ENCODE measurements around the gene PRKCA. TPM values are rescaled to one million over a fixed set of nuclear protein-coding genes. Genes with fewer than 3 reads are reported as not detected.
"Not testable (repeated sequence)": the region's sequence is repeated elsewhere in the genome, so short reads cannot be mapped to it uniquely, and the experiment has no call there.

PRKCA gene
- total RNA-seq, 2 experiments from 2014 or later, result 75.1 to 78.5 TPM

- POLR2A ChIA-PET, result interaction anchor here (1.0 to 1.4 kb wide), 2 partner anchors 17 to 71 kb away, joined by 4 read pairs; no protein-coding TSS in a partner anchor
Observed at GRCh38 chr17:66310528-66311148, 8.2 kb downstream of the PRKCA start.

GRCh38 chr17:66312912-66313311, 10.5 kb downstream of the PRKCA start:
- peak overlapping the region; percentile 83 for H3K27ac Mint-ChIP-seq

More at GRCh38 chr17:66310528-66311148, 8.2 kb downstream of the PRKCA start:
- Mint-ChIP-seq H3K4me3 (peak overlapping the region; percentile 13), H3K27ac (peak overlapping the region; percentile 88), H3K36me3 (peaks cover 50% of the 10 kb centered on the region), H3K4me1 (ENCODE audit: low read depth) (peaks cover 93% of the 10 kb centered on the region), H3K9me3 (no peaks in the 10 kb centered on the region), H3K27me3 (no peaks in the 10 kb centered on the region)
- CTCF ChIA-PET, result interaction anchor here (0.6 to 1.4 kb wide), 4 partner anchors 37 to 110 kb away, joined by 3 to 4 read pairs (median 3); no protein-coding TSS in a partner anchor
- peak; percentile 72 for DNase-seq
- intact Hi-C loops (cut with micrococcal nuclease), result loop anchor here (2.0 to 5.0 kb wide), 7 partner anchors 20 to 1333 kb away; no protein-coding TSS in a partner anchor

GRCh38 chr17:66313325-66313724, 10.9 kb downstream of the PRKCA start:
- Mint-ChIP-seq H3K4me3 (peak overlapping the region; percentile 30), H3K27me3 (no peaks in the 10 kb centered on the region), H3K27ac (peak overlapping the region; percentile 83), H3K36me3 (peaks cover 43% of the 10 kb centered on the region), H3K9me3 (no peaks in the 10 kb centered on the region), H3K4me1 (ENCODE audit: low read depth) (peaks cover 94% of the 10 kb centered on the region)
- DNase-seq, result no peak
- ChIA-PET CTCF (interaction anchor here (0.9 to 1.7 kb wide), 8 partner anchors 9 to 230 kb away, joined by 3 to 8 read pairs (median 3); no protein-coding TSS in a partner anchor), POLR2A (interaction anchor here (0.9 to 2.7 kb wide), 2 partner anchors 9 to 13 kb away, joined by 4 to 10 read pairs; no protein-coding TSS in a partner anchor)
- intact Hi-C loops (cut with micrococcal nuclease), result loop anchor here (5.0 kb wide), 4 partner anchors 34 to 1336 kb away; no protein-coding TSS in a partner anchor

More at GRCh38 chr17:66312912-66313311, 10.5 kb downstream of the PRKCA start:
- Mint-ChIP-seq H3K36me3 (peaks cover 47% of the 10 kb centered on the region), H3K4me3 (no peak overlapping the region), H3K4me1 (ENCODE audit: low read depth) (peaks cover 94% of the 10 kb centered on the region), H3K27me3 (no peaks in the 10 kb centered on the region), H3K9me3 (no peaks in the 10 kb centered on the region)
- intact Hi-C loops (cut with micrococcal nuclease), result loop anchor here (5.0 kb wide), 4 partner anchors 34 to 1336 kb away; no protein-coding TSS in a partner anchor
- ChIA-PET CTCF (interaction anchor here (0.9 to 1.7 kb wide), 7 partner anchors 9 to 154 kb away, joined by 3 to 8 read pairs (median 3); no protein-coding TSS in a partner anchor), POLR2A (interaction anchor here (0.9 to 2.7 kb wide), 2 partner anchors 9 to 13 kb away, joined by 4 to 10 read pairs; no protein-coding TSS in a partner anchor)
- DNase-seq, result no peak

GRCh38 chr17:66313995-66314659, 11.7 kb downstream of the PRKCA start:
- Mint-ChIP-seq H3K27me3 (no peaks in the 10 kb centered on the region), H3K27ac (peak overlapping the region; percentile 83), H3K4me3 (no peak overlapping the region), H3K4me1 (ENCODE audit: low read depth) (peaks cover 91% of the 10 kb centered on the region), H3K9me3 (no peaks in the 10 kb centered on the region), H3K36me3 (peaks cover 35% of the 10 kb centered on the region)
- POLR2A ChIA-PET, result interaction anchor here (0.6 to 2.7 kb wide), 3 partner anchors 10 to 359 kb away, joined by 3 to 10 read pairs (median 4); no protein-coding TSS in a partner anchor
- peak; percentile 66 for DNase-seq
- CTCF ChIA-PET, result interaction anchor here (0.9 to 1.7 kb wide), 8 partner anchors 10 to 229 kb away, joined by 3 to 8 read pairs (median 3); no protein-coding TSS in a partner anchor
- intact Hi-C loops (cut with micrococcal nuclease), result loop anchor here (2.0 to 5.0 kb wide), 5 partner anchors 33 to 1337 kb away; no protein-coding TSS in a partner anchor

- POLR2A ChIA-PET, result interaction anchor here (0.6 kb wide), 1 partner anchor 14 kb away, joined by 3 read pairs; no protein-coding TSS in a partner anchor
- H3K4me3 Mint-ChIP-seq, result no peak overlapping the region
Observed at GRCh38 chr17:66317629-66318028, 15.2 kb downstream of the PRKCA start.

GRCh38 chr17:66319226-66319625, 16.8 kb downstream of the PRKCA start:
- no peak for DNase-seq
- H3K4me1 Mint-ChIP-seq (ENCODE audit: low read depth), result peaks cover 55% of the 10 kb centered on the region
- intact Hi-C loops (cut with micrococcal nuclease), result no loop called here
- no peak overlapping the region for H3K4me3 Mint-ChIP-seq
- peaks cover 40% of the 10 kb centered on the region for H3K36me3 Mint-ChIP-seq
- H3K27me3 Mint-ChIP-seq, result no peaks in the 10 kb centered on the region
- ChIA-PET CTCF (interaction anchor here (0.7 kb wide), 1 partner anchor 207 kb away, joined by 3 read pairs; no protein-coding TSS in a partner anchor), POLR2A (no interaction called here)
- H3K27ac Mint-ChIP-seq, result no peak overlapping the region
- peaks cover 11% of the 10 kb centered on the region for H3K9me3 Mint-ChIP-seq

More at GRCh38 chr17:66317629-66318028, 15.2 kb downstream of the PRKCA start:
- CTCF ChIA-PET, result interaction anchor here (0.7 to 1.4 kb wide), 3 partner anchors 14 to 249 kb away, joined by 3 read pairs; no protein-coding TSS in a partner anchor
- intact Hi-C loops (cut with micrococcal nuclease), result no loop called here
- DNase-seq, result no peak
- peak overlapping the region; percentile 65 for H3K27ac Mint-ChIP-seq
- H3K9me3 Mint-ChIP-seq, result peaks cover 11% of the 10 kb centered on the region
- H3K36me3 Mint-ChIP-seq, result peaks cover 30% of the 10 kb centered on the region
- no peaks in the 10 kb centered on the region for H3K27me3 Mint-ChIP-seq
- peaks cover 58% of the 10 kb centered on the region for H3K4me1 Mint-ChIP-seq (ENCODE audit: low read depth)

- intact Hi-C loops (cut with micrococcal nuclease), result no loop called here
- Mint-ChIP-seq H3K27me3 (no peaks in the 10 kb centered on the region), H3K9me3 (peaks cover 11% of the 10 kb centered on the region), H3K27ac (no peak overlapping the region), H3K4me3 (no peak overlapping the region), H3K36me3 (peaks cover 33% of the 10 kb centered on the region), H3K4me1 (ENCODE audit: low read depth) (peaks cover 52% of the 10 kb centered on the region)
- CTCF ChIA-PET, result interaction anchor here (0.9 kb wide), 1 partner anchor 22 kb away, joined by 3 read pairs; no protein-coding TSS in a partner anchor
- no peak for DNase-seq
- POLR2A ChIA-PET, result no interaction called here
Observed at GRCh38 chr17:66322764-66323163, 20.4 kb downstream of the PRKCA start.

GRCh38 chr17:66324381-66325004, 22.1 kb downstream of the PRKCA start:
- H3K27ac Mint-ChIP-seq; H3K27me3 Mint-ChIP-seq; CTCF ChIA-PET; DNase-seq; H3K4me3 Mint-ChIP-seq; intact Hi-C loops (cut with micrococcal nuclease): not testable (repeated sequence)
- peaks cover 58% of the 10 kb centered on the region for H3K4me1 Mint-ChIP-seq (ENCODE audit: low read depth)
- peaks cover 42% of the 10 kb centered on the region for H3K36me3 Mint-ChIP-seq
- POLR2A ChIA-PET, result interaction anchor here (0.6 kb wide), 1 partner anchor 17 kb away, joined by 3 read pairs; no protein-coding TSS in a partner anchor
- peaks cover 11% of the 10 kb centered on the region for H3K9me3 Mint-ChIP-seq

GRCh38 chr17:66326476-66327047, 24.1 kb downstream of the PRKCA start:
- peaks cover 34% of the 10 kb centered on the region for H3K36me3 Mint-ChIP-seq

GRCh38 chr17:66330646-66331037, 28.2 kb downstream of the PRKCA start:
- DNase-seq, result no peak
- peaks cover 79% of the 10 kb centered on the region for H3K4me1 Mint-ChIP-seq (ENCODE audit: low read depth)
- H3K27me3 Mint-ChIP-seq, result no peaks in the 10 kb centered on the region
- H3K36me3 Mint-ChIP-seq, result peaks cover 21% of the 10 kb centered on the region
- H3K9me3 Mint-ChIP-seq, result no peaks in the 10 kb centered on the region
- H3K27ac Mint-ChIP-seq, result peak overlapping the region; percentile 92
- POLR2A ChIA-PET, result interaction anchor here (1.1 kb wide), 1 partner anchor 26 kb away, joined by 3 read pairs; no protein-coding TSS in a partner anchor
- CTCF ChIA-PET, result interaction anchor here (0.5 to 1.4 kb wide), 4 partner anchors 8 to 755 kb away, joined by 3 read pairs; no protein-coding TSS in a partner anchor
- intact Hi-C loops (cut with micrococcal nuclease), result loop anchor here (1.0 to 2.0 kb wide), 4 partner anchors 18 to 68 kb away; no protein-coding TSS in a partner anchor
- H3K4me3 Mint-ChIP-seq, result peak overlapping the region; percentile 70

More at GRCh38 chr17:66326476-66327047, 24.1 kb downstream of the PRKCA start:
- Mint-ChIP-seq H3K4me3 (no peak overlapping the region), H3K27ac (peak overlapping the region; percentile 11), H3K27me3 (no peaks in the 10 kb centered on the region), H3K9me3 (peaks cover 6% of the 10 kb centered on the region), H3K4me1 (ENCODE audit: low read depth) (peaks cover 76% of the 10 kb centered on the region)
- POLR2A ChIA-PET, result interaction anchor here (0.9 to 1.4 kb wide), 2 partner anchors 13 to 20 kb away, joined by 3 to 4 read pairs; no protein-coding TSS in a partner anchor
- intact Hi-C loops (cut with micrococcal nuclease), result no loop called here
- CTCF ChIA-PET, result interaction anchor here (0.9 kb wide), 1 partner anchor 11 kb away, joined by 4 read pairs; no protein-coding TSS in a partner anchor
- no peak for DNase-seq
